Stimulated activated naive CD8-positive, alpha-beta T cell treated with anti-CD3 and anti-CD28 coated beads, Interleukin-15, Interleukin-2, amounts not matched to agents 100 U/mL and 50 U/mL, for 24 hours (primary cell): ENCODE measurements around the gene KLHDC7B.
A peak's percentile ranks its signal among the peaks of the same experiment; 100 is the strongest.
"Not testable (repeated sequence)": the region's sequence is repeated elsewhere in the genome, so short reads cannot be mapped to it uniquely, and the experiment has no call there.

ENCODE experiments used
- ATAC-seq: fragments of 150-1000 bp; cut with Tn5 transposase; one replicate; pipeline ENCODE4 v1.10.0; 2021
- DNase-seq: peaks from one replicate; pipeline ENCODE4 v3.0.0; 2021

The KLHDC7B gene

GRCh38 chr22:50529897-50530579 is 15.7 kb upstream of the KLHDC7B start, which contains the start of gene TYMP:
Gene TYMP, minus strand, starts transcription at chr22:50530012. Its CDS starts 303 bp downstream, at chr22:50529709.
- ATAC-seq = peak; percentile 24

GRCh38 chr22:50530580-50530876 is 15.2 kb upstream of the KLHDC7B start:
- DNase-seq = no peak
- peak; percentile 0 for ATAC-seq

More at GRCh38 chr22:50529897-50530579, 15.7 kb upstream of the KLHDC7B start, which contains the start of gene TYMP:
- peak; percentile 86 for DNase-seq

GRCh38 chr22:50530877-50531545 is 14.7 kb upstream of the KLHDC7B start:
- peak; percentile 59 for ATAC-seq
- peak; percentile 91 for DNase-seq

- DNase-seq = peak; percentile 81
Measured at GRCh38 chr22:50531546-50531961, 14.1 kb upstream of the KLHDC7B start.

GRCh38 chr22:50531962-50532674 is 13.6 kb upstream of the KLHDC7B start:
- ATAC-seq (no peak), DNase-seq (peak; percentile 41)

More at GRCh38 chr22:50531546-50531961, 14.1 kb upstream of the KLHDC7B start:
- peak; percentile 35 for ATAC-seq

GRCh38 chr22:50532824-50533796 is 12.6 kb upstream of the KLHDC7B start:
- no peak for DNase-seq
- no peak for ATAC-seq

- not testable (repeated sequence) for ATAC-seq, DNase-seq
Measured at GRCh38 chr22:50533856-50534711, 11.6 kb upstream of the KLHDC7B start.

GRCh38 chr22:50535113-50535512 is 10.6 kb upstream of the KLHDC7B start:
- ATAC-seq = no peak
- DNase-seq = no peak

GRCh38 chr22:50536226-50536625 is 9.5 kb upstream of the KLHDC7B start:
- DNase-seq (no peak), ATAC-seq (no peak)

- ATAC-seq = no peak
- DNase-seq = no peak
Measured at GRCh38 chr22:50537765-50538164, 7.9 kb upstream of the KLHDC7B start.

- DNase-seq = no peak
- no peak for ATAC-seq
Measured at GRCh38 chr22:50540381-50540780, 5.3 kb upstream of the KLHDC7B start.

GRCh38 chr22:50541667-50542026 is 4.1 kb upstream of the KLHDC7B start:
- ATAC-seq, DNase-seq: not testable (repeated sequence)

GRCh38 chr22:50542416-50542927 is 3.2 kb upstream of the KLHDC7B start:
- ATAC-seq (no peak), DNase-seq (no peak)

GRCh38 chr22:50544078-50544745 is 1.5 kb upstream of the KLHDC7B start:
- ATAC-seq (peak; percentile 64), DNase-seq (peak; percentile 93)

- DNase-seq (no peak), ATAC-seq (no peak)
Measured at GRCh38 chr22:50544746-50545253, 899 bp upstream of the KLHDC7B start.

GRCh38 chr22:50546326-50547262 is 895 bp downstream of the KLHDC7B start:
- ATAC-seq (no peak), DNase-seq (no peak)

- DNase-seq (no peak), ATAC-seq (no peak)
Measured at GRCh38 chr22:50547263-50547985, 1.7 kb downstream of the KLHDC7B start.
